Activated T-helper 1 cell treated with anti-CD3 and anti-CD28 coated beads, Interleukin-12 subunit alpha, Interleukin-12 subunit beta, Interleukin-2, Interleukin-4 antibody, amounts not matched to agents 30 ng/mL and 10 ng/mL and 1 ng/mL, durations not matched to agents 14 hours and 24 hours and 36 hours (primary cell): ENCODE measurements around the gene FYN. TPM values are rescaled to one million over a fixed set of nuclear protein-coding genes. Genes with fewer than 3 reads are reported as not detected.

Experiments used
- DNase-seq: peaks from one replicate; pipeline ENCODE4 v3.0.0; 2021; ENCODE audit warnings: low spot score
- H3K27ac Mint-ChIP-seq: one replicate; pipeline ENCODE4 v1.8.0; 2021; ENCODE audit warnings: mild to moderate bottlenecking, mixed read lengths
- H3K27me3 Mint-ChIP-seq: one replicate; pipeline ENCODE4 v1.8.0; 2022; ENCODE audit warnings: mild to moderate bottlenecking, moderate library complexity, mixed read lengths; ENCODE audit not compliant: insufficient read depth
- H3K36me3 Mint-ChIP-seq: one replicate; pipeline ENCODE4 v1.8.0; 2021; ENCODE audit warnings: low read depth, mixed read lengths
- H3K4me1 Mint-ChIP-seq: one replicate; pipeline ENCODE4 v1.8.0; 2021; ENCODE audit warnings: low read depth, mixed read lengths
- H3K4me3 Mint-ChIP-seq: one replicate; pipeline ENCODE4 v1.8.0; 2021; ENCODE audit warnings: mild to moderate bottlenecking, moderate library complexity, mixed read lengths
- H3K9me3 Mint-ChIP-seq: one replicate; pipeline ENCODE4 v1.8.0; 2021; ENCODE audit warnings: mixed read lengths
- intact Hi-C: fragments of 100-400 bp; cut with micrococcal nuclease; formaldehyde crosslinking; loops from one replicate; pipeline ENCODE4 v1.15.1; 2024
- total RNA-seq: library from RNA; stranded (reverse); gene quantifications from 2 replicates; pipeline ENCODE4 v1.2.3, GENCODE V29; 2022

Gene FYN
- total RNA-seq, 1 donor from 2014 or later: 347 TPM

DNA sequence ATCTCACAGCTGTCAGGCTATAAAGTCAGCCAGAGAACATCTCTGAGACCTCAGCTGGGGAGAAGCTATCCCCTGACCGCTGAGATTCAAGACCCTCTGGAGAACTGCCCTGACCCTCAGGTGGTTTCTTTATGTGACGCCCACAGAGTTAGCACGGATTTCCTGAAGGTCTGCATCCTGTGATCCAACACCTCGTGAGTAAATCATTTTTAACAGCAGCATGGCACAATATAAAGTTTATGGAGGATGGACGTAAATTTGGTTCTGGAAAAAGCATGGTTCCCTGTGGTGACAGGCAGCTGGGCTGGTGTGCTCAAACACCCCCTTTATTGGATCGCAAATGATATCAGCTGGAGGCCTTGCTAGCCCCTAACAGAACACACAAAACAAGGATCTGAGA lies 242.2 kb downstream of the FYN start:
- H3K4me3 Mint-ChIP-seq: no peak overlapping the region
- H3K27me3 Mint-ChIP-seq: peaks cover 5% of the 10 kb centered on the region
- H3K9me3 Mint-ChIP-seq: no peaks in the 10 kb centered on the region

DNA sequence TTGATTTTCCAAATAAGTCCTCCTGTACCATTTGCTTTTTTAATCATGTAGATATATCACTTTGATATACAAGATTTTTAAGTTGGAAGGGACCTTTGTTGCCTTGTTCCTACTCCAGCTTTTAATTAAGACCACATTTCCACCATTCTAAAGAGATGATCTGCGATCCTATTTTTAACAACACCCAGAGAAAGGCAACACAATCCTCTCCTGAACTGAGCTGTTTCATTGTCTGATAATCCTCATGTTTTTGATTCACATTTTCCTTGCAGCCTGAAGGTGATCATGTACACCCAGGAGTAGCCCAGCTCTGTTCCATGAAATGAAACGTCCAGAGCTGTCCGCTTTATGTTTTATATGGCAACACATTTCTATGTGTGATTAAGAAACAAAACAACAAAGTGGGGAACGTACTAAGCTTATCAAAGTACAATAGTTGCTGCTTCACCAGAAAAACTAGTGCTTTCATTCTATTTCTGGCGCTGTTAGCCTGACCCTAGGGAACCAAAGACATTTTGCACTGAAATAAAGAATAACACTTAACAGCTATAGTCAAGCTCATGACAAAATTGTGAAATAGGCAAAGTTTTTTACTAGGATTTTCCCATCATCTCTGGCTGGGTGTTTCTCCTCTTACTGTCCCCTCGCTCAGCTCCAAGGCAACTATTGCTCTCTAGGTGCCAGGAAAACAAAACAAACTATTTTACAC lies 245.0 kb downstream of the FYN start:
- H3K4me1 Mint-ChIP-seq: no peaks in the 10 kb centered on the region
- H3K27ac Mint-ChIP-seq: no peak overlapping the region
- intact Hi-C loops: no loop called here
- H3K36me3 Mint-ChIP-seq: no peaks in the 10 kb centered on the region
- peaks cover 8% of the 10 kb centered on the region for H3K27me3 Mint-ChIP-seq
- no peaks in the 10 kb centered on the region for H3K9me3 Mint-ChIP-seq
- DNase-seq: no peak
- no peak overlapping the region for H3K4me3 Mint-ChIP-seq

More for the DNA sequence above, 242.2 kb downstream of the FYN start:
- H3K4me1 Mint-ChIP-seq: no peaks in the 10 kb centered on the region
- intact Hi-C loops: no loop called here
- DNase-seq: no peak
- no peaks in the 10 kb centered on the region for H3K36me3 Mint-ChIP-seq
- H3K27ac Mint-ChIP-seq: no peak overlapping the region

DNA sequence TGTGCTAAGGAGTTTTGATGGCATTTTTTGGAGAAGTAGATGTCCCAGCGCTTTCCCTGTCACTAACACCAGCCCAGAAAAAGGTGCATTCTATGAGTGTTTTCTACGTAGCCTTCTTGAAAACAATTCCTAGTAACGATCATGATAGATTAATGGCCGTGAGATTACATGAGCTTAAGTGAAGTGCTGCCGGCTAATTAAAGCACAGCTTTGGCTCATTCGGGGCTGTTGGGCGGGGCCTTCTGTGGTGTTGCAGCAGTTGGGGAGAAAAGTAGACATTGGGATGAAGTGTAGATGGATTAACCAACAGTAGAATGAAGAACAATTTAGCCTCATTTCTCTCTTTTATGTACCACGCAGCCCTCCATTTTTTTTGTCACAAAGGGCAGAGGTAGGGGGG lies 246.8 kb downstream of the FYN start:
- intact Hi-C loops: no loop called here
- H3K27me3 Mint-ChIP-seq: peaks cover 8% of the 10 kb centered on the region

DNA sequence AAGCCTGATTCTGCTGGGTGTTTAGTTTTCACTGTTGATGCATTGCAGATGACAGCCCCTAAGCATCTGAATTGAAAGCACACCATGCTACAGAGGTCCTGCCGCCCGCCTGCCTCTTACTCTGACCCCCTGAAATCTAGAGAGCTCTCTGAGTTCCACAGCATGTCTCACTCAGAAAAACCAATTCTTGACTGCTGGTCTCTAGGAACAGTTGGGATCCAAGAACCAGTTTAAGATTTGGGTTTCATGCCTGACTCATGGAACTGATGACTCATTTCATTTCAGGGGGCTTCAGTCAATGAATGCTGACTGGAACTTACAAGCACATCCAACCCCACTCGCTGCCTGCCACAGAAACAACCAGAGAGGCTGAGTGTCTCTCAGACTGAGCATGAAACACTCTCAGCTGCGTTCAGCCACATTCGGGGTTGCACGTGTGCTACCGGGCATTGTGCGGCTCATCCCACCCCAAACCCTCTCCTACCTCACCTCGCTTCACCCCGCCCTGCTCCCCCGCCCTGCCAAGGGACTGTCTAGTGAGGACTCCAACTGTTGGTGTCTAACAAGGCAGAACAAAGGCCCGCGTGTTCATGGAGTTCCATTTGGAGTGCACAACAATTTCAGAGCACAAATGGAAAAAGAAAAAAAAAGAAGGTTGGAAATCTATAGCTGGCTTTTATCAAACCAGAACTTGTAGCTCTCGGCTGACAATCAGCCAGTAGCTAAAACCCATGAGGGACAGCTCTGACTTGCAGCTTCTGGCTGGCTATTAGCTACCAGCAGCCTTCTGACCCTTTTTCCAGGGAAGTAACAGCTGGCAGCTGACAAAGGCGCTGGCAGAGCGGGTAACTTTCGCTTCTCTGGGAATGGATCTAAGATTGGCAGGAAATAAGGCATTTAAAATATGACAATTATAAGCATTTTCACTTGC lies 247.5 kb downstream of the FYN start:
- intact Hi-C loops: no loop called here
- no peaks in the 10 kb centered on the region for H3K4me1 Mint-ChIP-seq
- H3K36me3 Mint-ChIP-seq: no peaks in the 10 kb centered on the region
- H3K4me3 Mint-ChIP-seq: no peak overlapping the region
- H3K27ac Mint-ChIP-seq: no peak overlapping the region
- no peak for DNase-seq
- H3K27me3 Mint-ChIP-seq: peaks cover 4% of the 10 kb centered on the region
- H3K9me3 Mint-ChIP-seq: no peaks in the 10 kb centered on the region

More for the DNA sequence above, 246.8 kb downstream of the FYN start:
- Mint-ChIP-seq H3K4me1 (no peaks in the 10 kb centered on the region), H3K36me3 (no peaks in the 10 kb centered on the region), H3K9me3 (no peaks in the 10 kb centered on the region), H3K4me3 (no peak overlapping the region), H3K27ac (no peak overlapping the region)
- DNase-seq: no peak

DNA sequence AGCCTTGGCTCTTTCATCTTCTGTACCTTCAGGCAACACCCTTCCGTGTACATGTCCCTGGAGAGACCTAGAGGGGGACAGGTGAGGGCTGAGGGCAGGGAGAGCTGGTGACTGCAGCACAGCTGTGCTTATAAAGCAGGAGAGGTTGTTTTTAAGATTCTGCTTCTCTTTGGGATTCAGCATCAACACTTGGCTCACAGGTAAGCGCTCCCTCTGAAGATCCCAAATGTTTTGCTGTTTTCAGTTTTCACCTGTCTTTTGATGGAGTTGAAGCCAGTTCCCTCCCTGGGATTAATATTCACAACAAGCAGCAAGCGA lies 248.2 kb downstream of the FYN start:
- Mint-ChIP-seq H3K4me3 (no peak overlapping the region), H3K9me3 (no peaks in the 10 kb centered on the region), H3K27ac (no peak overlapping the region), H3K36me3 (no peaks in the 10 kb centered on the region), H3K27me3 (peaks cover 8% of the 10 kb centered on the region), H3K4me1 (no peaks in the 10 kb centered on the region)
- DNase-seq: no peak
- intact Hi-C loops: no loop called here

DNA sequence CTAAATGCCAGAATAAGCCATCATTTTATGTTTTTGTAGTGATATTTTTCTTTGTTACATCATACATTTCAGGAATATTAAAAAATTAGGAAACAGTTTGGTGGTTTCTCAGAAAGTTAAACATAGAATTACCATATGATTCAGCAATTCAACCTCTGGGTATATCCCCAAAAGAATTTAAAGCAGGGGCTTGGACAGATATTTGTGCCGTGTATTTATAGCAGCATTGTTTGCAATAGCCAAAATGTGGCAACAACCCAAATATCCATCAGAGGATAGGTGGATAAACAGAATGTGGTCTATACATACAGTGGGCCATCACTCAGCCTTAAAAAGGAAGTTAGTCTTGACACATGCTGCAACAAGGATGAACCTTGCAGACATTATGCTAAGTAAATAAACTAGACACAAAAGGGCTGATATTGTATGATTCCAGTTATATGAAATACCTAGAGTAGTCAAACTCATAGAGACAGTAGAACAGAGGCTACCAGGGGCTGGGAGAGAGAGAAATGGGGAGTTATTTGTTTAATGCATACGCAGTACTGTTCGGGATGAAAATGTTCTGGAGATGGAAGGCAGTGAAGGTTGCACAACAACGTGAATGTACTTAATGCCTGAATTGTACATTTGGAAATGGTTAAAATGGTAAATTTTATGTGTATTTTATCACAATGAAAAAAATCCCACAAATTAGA lies 248.7 kb downstream of the FYN start:
- intact Hi-C loops: no loop called here
- H3K27ac Mint-ChIP-seq: no peak overlapping the region
- no peaks in the 10 kb centered on the region for H3K9me3 Mint-ChIP-seq
- no peak for DNase-seq
- no peak overlapping the region for H3K4me3 Mint-ChIP-seq
- H3K27me3 Mint-ChIP-seq: peaks cover 8% of the 10 kb centered on the region
- no peaks in the 10 kb centered on the region for H3K36me3 Mint-ChIP-seq
- no peaks in the 10 kb centered on the region for H3K4me1 Mint-ChIP-seq

DNA sequence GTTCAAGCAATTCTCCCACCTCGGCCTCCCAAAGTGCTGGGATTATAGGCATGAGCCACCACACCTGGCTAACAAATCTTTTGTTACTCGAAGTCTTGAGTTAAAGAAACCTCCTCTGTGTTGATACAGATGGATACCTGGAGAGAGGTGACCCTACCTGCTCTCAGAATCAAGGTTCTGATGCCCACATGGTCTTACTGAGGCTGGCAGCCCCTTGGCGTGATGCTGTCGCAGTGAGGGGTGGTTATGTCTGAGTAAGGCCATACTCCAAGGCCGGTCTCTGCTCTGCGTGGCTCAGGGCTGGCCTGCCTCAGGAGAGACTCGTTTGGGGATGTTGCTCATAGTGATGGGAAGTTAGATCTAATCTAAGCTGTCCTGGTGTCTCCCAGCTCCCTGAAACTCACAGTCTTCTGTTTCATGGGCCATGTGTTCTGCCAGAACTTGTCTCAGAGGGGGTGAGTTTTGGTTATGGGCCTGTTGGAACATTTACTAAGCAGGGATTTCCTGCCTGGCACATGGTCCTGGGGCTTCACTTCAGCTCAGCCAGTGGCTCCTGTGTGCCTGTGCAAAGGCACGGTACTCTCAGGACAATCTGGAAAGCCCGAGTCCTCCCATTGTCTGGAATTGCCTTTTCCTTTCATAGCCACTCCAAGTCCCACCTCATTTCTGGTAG lies 250.1 kb downstream of the FYN start:
- H3K27me3 Mint-ChIP-seq: peaks cover 18% of the 10 kb centered on the region
- peaks cover 9% of the 10 kb centered on the region for H3K4me1 Mint-ChIP-seq
- DNase-seq: no peak
- no peaks in the 10 kb centered on the region for H3K36me3 Mint-ChIP-seq
- H3K4me3 Mint-ChIP-seq: no peak overlapping the region
- no peaks in the 10 kb centered on the region for H3K9me3 Mint-ChIP-seq
- H3K27ac Mint-ChIP-seq: no peak overlapping the region
- intact Hi-C loops: no loop called here

DNA sequence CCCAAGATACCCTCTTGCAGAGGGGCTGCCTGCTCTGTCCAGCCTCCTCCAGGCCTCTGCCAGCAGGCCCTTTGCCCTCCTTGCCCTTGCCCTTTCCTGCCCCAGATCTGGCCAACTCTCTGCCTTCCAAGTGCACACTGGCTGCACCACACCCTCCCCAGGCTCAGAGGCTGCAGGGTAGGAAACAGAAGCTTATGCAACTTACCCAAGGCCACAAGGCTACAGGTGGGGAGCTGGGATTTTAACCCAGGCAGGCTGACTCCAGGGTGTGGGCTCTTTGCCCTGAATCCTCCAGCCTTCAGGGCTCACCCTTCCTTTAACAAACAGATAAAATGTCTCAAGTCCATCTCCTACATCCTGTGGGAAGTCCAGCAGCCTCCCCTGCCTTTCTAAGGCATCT lies 253.1 kb downstream of the FYN start:
- Mint-ChIP-seq H3K27ac (no peak overlapping the region), H3K36me3 (no peaks in the 10 kb centered on the region), H3K4me3 (no peak overlapping the region), H3K4me1 (peaks cover 9% of the 10 kb centered on the region), H3K9me3 (no peaks in the 10 kb centered on the region), H3K27me3 (peaks cover 23% of the 10 kb centered on the region)
- intact Hi-C loops: no loop called here
- DNase-seq: no peak

DNA sequence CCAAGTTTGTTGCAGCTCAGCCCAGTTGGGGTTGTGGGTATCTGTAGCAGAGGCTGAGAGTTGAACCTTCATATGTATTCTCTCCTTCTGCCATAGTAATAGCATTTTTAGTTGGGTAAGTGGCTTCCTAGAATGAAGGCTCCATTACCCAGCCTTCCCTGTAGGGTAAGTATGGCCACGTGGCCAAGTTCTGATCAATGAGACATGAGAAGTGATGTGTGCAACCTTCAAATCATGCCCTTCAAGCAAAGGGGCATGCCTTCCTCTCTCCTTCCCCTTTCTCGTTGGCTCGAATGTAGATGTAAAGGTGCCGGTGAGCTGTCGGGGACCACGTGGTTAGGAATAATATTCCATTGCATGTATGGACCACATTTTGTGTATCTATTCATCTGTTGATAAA lies 254.8 kb downstream of the FYN start:
- no peaks in the 10 kb centered on the region for H3K36me3 Mint-ChIP-seq
- H3K27me3 Mint-ChIP-seq: peaks cover 37% of the 10 kb centered on the region
- H3K27ac Mint-ChIP-seq: no peak overlapping the region
- H3K4me1 Mint-ChIP-seq: peaks cover 9% of the 10 kb centered on the region
- intact Hi-C loops: no loop called here
- DNase-seq: no peak
- H3K4me3 Mint-ChIP-seq: no peak overlapping the region
- no peaks in the 10 kb centered on the region for H3K9me3 Mint-ChIP-seq

DNA sequence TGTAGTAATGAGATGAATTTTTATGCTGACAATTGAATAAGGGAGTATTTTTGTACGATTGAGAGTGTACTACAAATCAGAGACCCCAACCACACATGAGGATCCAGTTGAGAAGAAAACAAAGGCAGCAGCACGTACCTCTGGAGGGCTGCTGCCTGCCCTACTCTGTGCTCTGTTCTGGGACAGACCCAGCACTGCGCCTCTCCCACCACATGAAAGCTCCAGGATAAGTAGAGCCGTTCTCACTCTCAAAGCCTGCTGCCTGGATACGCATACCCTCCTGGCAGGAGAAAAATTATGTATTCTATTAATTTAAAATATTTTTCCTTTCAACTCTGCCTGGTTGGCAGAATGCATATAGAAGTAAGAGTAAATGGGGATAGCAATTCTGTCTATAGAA lies 256.1 kb downstream of the FYN start:
- Mint-ChIP-seq H3K27me3 (peaks cover 38% of the 10 kb centered on the region), H3K4me1 (peaks cover 9% of the 10 kb centered on the region), H3K27ac (no peak overlapping the region), H3K4me3 (no peak overlapping the region), H3K36me3 (no peaks in the 10 kb centered on the region), H3K9me3 (no peaks in the 10 kb centered on the region)
- DNase-seq: no peak
- intact Hi-C loops: no loop called here

DNA sequence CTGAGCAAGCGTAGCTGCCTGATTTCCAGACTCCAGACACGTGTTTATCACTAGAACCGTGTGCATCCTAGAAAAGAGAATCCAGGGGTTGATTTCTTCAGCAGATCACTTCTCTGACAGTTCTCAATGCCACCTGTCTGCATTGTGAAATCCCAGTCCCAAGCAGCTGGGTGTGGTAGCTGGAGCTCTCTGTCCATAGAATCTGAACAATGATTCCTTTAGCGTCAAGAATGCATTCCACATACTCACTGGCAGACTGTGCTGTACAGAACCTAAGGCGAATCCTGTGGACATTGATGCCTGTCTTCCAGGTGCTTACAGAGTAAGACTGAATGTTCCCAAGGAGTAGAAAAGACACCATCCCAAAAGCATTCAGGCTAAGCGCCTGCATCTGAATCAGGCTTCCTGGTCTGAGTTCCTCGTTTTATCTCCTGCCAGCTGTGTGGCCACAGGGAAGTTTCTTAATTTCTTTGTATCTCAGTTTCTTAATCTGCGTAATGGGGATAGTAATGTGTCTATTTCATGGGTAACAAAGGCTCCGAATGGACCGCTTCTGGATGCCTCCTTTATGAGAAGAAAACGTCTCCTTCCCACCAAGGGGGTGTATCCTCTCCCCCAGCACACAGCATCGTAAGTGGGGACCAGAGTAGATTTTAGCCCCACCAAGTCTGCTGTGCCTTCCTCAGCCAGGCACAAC lies 257.2 kb downstream of the FYN start:
- Mint-ChIP-seq H3K9me3 (no peaks in the 10 kb centered on the region), H3K27ac (no peak overlapping the region), H3K36me3 (no peaks in the 10 kb centered on the region), H3K4me3 (no peak overlapping the region), H3K4me1 (peaks cover 9% of the 10 kb centered on the region), H3K27me3 (peaks cover 38% of the 10 kb centered on the region)
- intact Hi-C loops: no loop called here
- DNase-seq: no peak

DNA sequence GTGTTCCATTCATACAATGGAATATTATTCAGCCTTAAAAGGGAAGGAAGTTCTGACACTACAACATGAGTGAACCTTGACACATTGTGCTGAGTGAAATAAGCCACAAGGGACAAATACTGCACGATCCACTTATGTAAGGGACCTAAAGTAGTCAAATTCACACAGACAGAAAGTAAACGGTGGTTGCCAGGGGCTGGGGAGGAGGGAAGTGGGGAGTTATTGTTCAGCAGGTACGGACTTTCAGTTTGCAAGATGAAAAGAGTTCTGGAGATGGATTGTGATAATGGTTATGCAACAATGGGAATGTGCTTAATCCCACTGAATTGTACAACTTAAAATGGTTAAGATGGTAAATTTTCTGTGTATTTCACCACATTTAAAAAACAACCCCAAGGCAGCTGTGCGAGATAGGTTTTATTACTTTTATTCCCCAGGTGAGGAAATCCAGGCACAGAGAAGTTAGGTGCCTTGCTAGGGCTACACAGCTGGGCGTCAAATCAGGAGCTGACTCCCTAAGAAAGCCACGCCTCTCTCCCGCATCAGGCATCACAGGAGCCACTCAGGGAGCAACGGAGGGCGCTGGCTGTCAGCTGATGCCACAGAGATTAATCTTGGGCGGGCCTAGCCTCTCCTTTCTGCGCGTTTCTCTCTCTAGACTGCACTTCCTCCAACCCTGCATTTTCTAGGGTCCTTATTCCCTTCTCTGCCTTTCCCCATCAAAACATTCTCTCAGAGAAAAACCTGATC lies 258.2 kb downstream of the FYN start:
- Mint-ChIP-seq H3K36me3 (no peaks in the 10 kb centered on the region), H3K9me3 (no peaks in the 10 kb centered on the region), H3K4me1 (peaks cover 9% of the 10 kb centered on the region), H3K27me3 (peaks cover 33% of the 10 kb centered on the region), H3K4me3 (no peak overlapping the region), H3K27ac (no peak overlapping the region)
- intact Hi-C loops: no loop called here
- DNase-seq: no peak
